ENCODE data around the gene EFNB1. TPM values are rescaled to one million over a fixed set of nuclear protein-coding genes. Genes with fewer than 3 reads are reported as not detected.

The EFNB1 gene
- total RNA-seq, 1 experiment from 2014 or later: 7.0 TPM

- no peaks in the 10 kb centered on the region for H3K36me3 Mint-ChIP-seq (ENCODE audit: insufficient read depth, unreplicated experiment)
- TF ChIP-seq, protein P1, sequence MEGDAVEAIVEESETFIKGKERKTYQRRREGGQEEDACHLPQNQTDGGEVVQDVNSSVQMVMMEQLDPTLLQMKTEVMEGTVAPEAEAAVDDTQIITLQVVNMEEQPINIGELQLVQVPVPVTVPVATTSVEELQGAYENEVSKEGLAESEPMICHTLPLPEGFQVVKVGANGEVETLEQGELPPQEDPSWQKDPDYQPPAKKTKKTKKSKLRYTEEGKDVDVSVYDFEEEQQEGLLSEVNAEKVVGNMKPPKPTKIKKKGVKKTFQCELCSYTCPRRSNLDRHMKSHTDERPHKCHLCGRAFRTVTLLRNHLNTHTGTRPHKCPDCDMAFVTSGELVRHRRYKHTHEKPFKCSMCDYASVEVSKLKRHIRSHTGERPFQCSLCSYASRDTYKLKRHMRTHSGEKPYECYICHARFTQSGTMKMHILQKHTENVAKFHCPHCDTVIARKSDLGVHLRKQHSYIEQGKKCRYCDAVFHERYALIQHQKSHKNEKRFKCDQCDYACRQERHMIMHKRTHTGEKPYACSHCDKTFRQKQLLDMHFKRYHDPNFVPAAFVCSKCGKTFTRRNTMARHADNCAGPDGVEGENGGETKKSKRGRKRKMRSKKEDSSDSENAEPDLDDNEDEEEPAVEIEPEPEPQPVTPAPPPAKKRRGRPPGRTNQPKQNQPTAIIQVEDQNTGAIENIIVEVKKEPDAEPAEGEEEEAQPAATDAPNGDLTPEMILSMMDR (IDR thresholded peaks at IDR 0.05; ENCODE audit: insufficient read depth in 1 of 2, low read depth in 1 of 2, low read length in 1 of 2, severe bottlenecking in 1 of 2, unreplicated experiment in 1 of 2): no peak
- peaks cover 12% of the 10 kb centered on the region for H3K4me1 Mint-ChIP-seq (ENCODE audit: low read depth, unreplicated experiment)
- no peak for DNase-seq
- no peak overlapping the region for H3K4me3 ChIP-seq (ENCODE audit: low read depth, low read length)
- H3K27ac Mint-ChIP-seq (ENCODE audit: unreplicated experiment): no peak overlapping the region
- peaks cover 14% of the 10 kb centered on the region for H3K4me1 ChIP-seq
- intact Hi-C loops (cut with micrococcal nuclease; ENCODE audit: unreplicated experiment): no loop called here
- no TSS peak for BruUV-seq (replicated peaks)
- H3K9me3 ChIP-seq: no peaks in the 10 kb centered on the region
- ChIA-PET CTCF (no interaction called here), POLR2A (no interaction called here)
- no peak overlapping the region for H3K4me3 Mint-ChIP-seq (ENCODE audit: unreplicated experiment)
- H3K36me3 ChIP-seq (ENCODE audit: control insufficient read depth, insufficient read depth, low read length): no peaks in the 10 kb centered on the region
- H3K9me3 Mint-ChIP-seq (ENCODE audit: unreplicated experiment): no peaks in the 10 kb centered on the region
- no peaks in the 10 kb centered on the region for H3K27me3 ChIP-seq (replicated peaks; ENCODE audit: control insufficient read depth, insufficient read depth, low read length)
- no peaks in the 10 kb centered on the region for H3K27me3 Mint-ChIP-seq (ENCODE audit: insufficient read depth, unreplicated experiment)
Measured at GRCh38 chrX:68872171-68872570, 43.4 kb downstream of the EFNB1 start.

GRCh38 chrX:68874076-68874475 lies 45.3 kb downstream of the EFNB1 start:
- ChIA-PET POLR2A (no interaction called here), CTCF (no interaction called here)
- H3K4me3 Mint-ChIP-seq (ENCODE audit: unreplicated experiment): no peak overlapping the region
- H3K27me3 Mint-ChIP-seq (ENCODE audit: insufficient read depth, unreplicated experiment): no peaks in the 10 kb centered on the region
- TF ChIP-seq, protein P1 (IDR thresholded peaks at IDR 0.05; ENCODE audit: insufficient read depth in 1 of 2, low read depth in 1 of 2, low read length in 1 of 2, severe bottlenecking in 1 of 2, unreplicated experiment in 1 of 2): no peak
- no peak overlapping the region for H3K27ac Mint-ChIP-seq (ENCODE audit: unreplicated experiment)
- BruUV-seq (replicated peaks): no TSS peak
- intact Hi-C loops (cut with micrococcal nuclease; ENCODE audit: unreplicated experiment): no loop called here
- no peaks in the 10 kb centered on the region for H3K9me3 Mint-ChIP-seq (ENCODE audit: unreplicated experiment)
- no peaks in the 10 kb centered on the region for H3K36me3 Mint-ChIP-seq (ENCODE audit: insufficient read depth, unreplicated experiment)
- no peak for DNase-seq
- peaks cover 2% of the 10 kb centered on the region for H3K4me1 Mint-ChIP-seq (ENCODE audit: low read depth, unreplicated experiment)
- Histone ChIP-seq H3K27me3 (replicated peaks; ENCODE audit: control insufficient read depth, insufficient read depth, low read length) (no peaks in the 10 kb centered on the region), H3K4me3 (ENCODE audit: low read depth, low read length) (no peak overlapping the region), H3K9me3 (no peaks in the 10 kb centered on the region), H3K4me1 (peaks cover 11% of the 10 kb centered on the region), H3K36me3 (ENCODE audit: control insufficient read depth, insufficient read depth, low read length) (no peaks in the 10 kb centered on the region)

- intact Hi-C loops (cut with micrococcal nuclease; ENCODE audit: unreplicated experiment): no loop called here
- DNase-seq: no peak
- no peaks in the 10 kb centered on the region for H3K4me1 ChIP-seq
- H3K9me3 Mint-ChIP-seq (ENCODE audit: unreplicated experiment): no peaks in the 10 kb centered on the region
- H3K36me3 Mint-ChIP-seq (ENCODE audit: insufficient read depth, unreplicated experiment): no peaks in the 10 kb centered on the region
- H3K9me3 ChIP-seq: no peaks in the 10 kb centered on the region
- no peak overlapping the region for H3K27ac Mint-ChIP-seq (ENCODE audit: unreplicated experiment)
- no peak overlapping the region for H3K4me3 ChIP-seq (ENCODE audit: low read depth, low read length)
- ChIA-PET POLR2A (no interaction called here), CTCF (no interaction called here)
- no peaks in the 10 kb centered on the region for H3K4me1 Mint-ChIP-seq (ENCODE audit: low read depth, unreplicated experiment)
- BruUV-seq (replicated peaks): no TSS peak
- H3K27me3 ChIP-seq (replicated peaks; ENCODE audit: control insufficient read depth, insufficient read depth, low read length): no peaks in the 10 kb centered on the region
- no peaks in the 10 kb centered on the region for H3K36me3 ChIP-seq (ENCODE audit: control insufficient read depth, insufficient read depth, low read length)
- no peaks in the 10 kb centered on the region for H3K27me3 Mint-ChIP-seq (ENCODE audit: insufficient read depth, unreplicated experiment)
- TF ChIP-seq, protein P1 (IDR thresholded peaks at IDR 0.05; ENCODE audit: insufficient read depth in 1 of 2, low read depth in 1 of 2, low read length in 1 of 2, severe bottlenecking in 1 of 2, unreplicated experiment in 1 of 2): no peak
- H3K4me3 Mint-ChIP-seq (ENCODE audit: unreplicated experiment): no peak overlapping the region
Measured at GRCh38 chrX:68876731-68877130, 47.9 kb downstream of the EFNB1 start.

Measured in Caco-2 (cell line).